ENCODE measurements around the gene ABCF1. TPM values are rescaled to one million over a fixed set of nuclear protein-coding genes. Genes with fewer than 3 reads are reported as not detected.

Gene ABCF1
- total RNA-seq, 2 donors from 2014 or later = 43.6 to 61.3 TPM

DNA sequence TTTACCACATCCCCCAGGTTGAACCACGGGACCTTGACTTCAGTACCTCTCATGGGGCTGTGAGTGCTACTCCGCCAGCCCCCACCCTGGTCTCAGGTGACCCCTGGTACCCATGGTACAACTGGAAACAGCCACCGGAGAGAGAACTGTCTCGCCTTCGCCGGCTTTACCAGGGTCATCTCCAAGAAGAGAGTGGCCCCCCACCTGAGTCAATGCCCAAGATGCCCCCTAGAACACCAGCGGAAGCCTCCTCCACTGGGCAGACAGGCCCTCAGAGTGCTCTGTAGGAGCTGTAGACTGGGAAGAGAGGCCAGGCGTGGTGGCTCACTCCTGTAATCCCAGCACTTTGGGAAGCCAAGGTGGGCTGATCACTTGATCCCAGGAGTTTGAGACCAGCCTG, 54.3 kb downstream of the ABCF1 start:
- TF ChIP-seq, protein P1, sequence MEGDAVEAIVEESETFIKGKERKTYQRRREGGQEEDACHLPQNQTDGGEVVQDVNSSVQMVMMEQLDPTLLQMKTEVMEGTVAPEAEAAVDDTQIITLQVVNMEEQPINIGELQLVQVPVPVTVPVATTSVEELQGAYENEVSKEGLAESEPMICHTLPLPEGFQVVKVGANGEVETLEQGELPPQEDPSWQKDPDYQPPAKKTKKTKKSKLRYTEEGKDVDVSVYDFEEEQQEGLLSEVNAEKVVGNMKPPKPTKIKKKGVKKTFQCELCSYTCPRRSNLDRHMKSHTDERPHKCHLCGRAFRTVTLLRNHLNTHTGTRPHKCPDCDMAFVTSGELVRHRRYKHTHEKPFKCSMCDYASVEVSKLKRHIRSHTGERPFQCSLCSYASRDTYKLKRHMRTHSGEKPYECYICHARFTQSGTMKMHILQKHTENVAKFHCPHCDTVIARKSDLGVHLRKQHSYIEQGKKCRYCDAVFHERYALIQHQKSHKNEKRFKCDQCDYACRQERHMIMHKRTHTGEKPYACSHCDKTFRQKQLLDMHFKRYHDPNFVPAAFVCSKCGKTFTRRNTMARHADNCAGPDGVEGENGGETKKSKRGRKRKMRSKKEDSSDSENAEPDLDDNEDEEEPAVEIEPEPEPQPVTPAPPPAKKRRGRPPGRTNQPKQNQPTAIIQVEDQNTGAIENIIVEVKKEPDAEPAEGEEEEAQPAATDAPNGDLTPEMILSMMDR (IDR thresholded peaks at IDR 0.05) = no peak
- DNase-seq = no peak
- no peaks in the 10 kb centered on the region for H3K27me3 ChIP-seq
- H3K9ac ChIP-seq (ENCODE audit: low read depth in 2 of 2, low read length in 2 of 2) = no peak overlapping the region
- intact Hi-C loops (cut with DNase I) = no loop called here
- H3K4me3 ChIP-seq = no peak overlapping the region
- peaks cover 9% of the 10 kb centered on the region for H3K4me1 ChIP-seq
- peak overlapping the region; percentile 80 for H3K27ac ChIP-seq
- peaks cover 21% of the 10 kb centered on the region for H3K36me3 ChIP-seq
- no peaks in the 10 kb centered on the region for H3K9me3 ChIP-seq

DNA sequence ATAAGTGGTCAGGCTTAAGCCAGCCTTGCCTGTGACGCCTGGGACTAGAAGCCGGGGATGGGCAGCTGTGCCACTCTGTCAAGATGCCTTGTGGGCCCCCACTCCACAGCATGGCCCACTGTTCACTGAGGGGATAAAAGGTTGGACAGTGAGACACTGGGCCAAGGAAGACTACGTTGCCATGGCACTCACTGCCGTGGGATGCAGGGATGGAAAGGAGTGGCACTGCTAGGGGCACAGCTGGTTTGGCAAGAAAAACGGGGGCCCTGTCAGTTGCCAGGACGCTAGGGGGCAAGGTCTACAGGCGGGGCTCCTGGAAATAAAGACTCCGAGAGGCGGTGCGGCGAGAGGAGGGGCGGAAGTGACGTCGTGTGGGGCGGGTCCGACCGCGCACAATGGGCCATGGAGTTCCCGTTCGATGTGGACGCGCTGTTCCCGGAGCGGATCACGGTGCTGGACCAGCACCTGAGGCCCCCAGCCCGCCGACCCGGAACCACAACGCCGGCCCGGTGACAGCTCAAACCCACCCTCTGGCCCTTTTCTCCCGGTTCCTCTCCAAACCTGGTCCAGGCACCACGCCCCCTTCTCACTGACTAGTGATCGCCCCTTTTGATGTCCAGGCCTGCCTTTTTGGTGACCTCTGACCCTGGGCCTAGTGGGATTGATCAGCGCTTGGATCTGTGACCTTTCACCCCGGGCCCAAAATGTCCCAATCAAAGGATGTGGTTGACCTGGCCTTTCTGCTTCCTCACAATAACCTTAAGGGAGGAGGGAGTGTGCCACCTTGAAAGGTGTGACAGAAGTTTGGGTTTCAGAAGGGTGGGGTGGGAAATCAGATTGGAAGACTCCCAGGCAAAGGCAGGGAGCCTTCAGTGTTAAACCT, 55.5 kb downstream of the ABCF1 start, which contains the start of gene ATAT1:
Gene ATAT1 (plus strand): TSS at position 391 of the 883 bp plus-strand sequence.
- peaks cover 21% of the 10 kb centered on the region for H3K36me3 ChIP-seq
- H3K4me3 ChIP-seq = peak within 1 kb of the TSS; percentile 58
- peak within 1 kb of the TSS; percentile 80 for H3K27ac ChIP-seq
- peak within 1 kb of the TSS; percentile 84 to 89 for H3K9ac ChIP-seq (ENCODE audit: low read depth in 2 of 2, low read length in 2 of 2)
- peak; percentile 96 for DNase-seq
- TF ChIP-seq, protein P1 (IDR thresholded peaks at IDR 0.05) = no peak
- no peaks in the 10 kb centered on the region for H3K27me3 ChIP-seq
- intact Hi-C loops (cut with DNase I) = loop anchor here (2.0 kb wide), 1 partner anchor 46 kb away; the partner anchor contains the start of gene DHX16
- H3K4me1 ChIP-seq = peaks cover 9% of the 10 kb centered on the region
- H3K9me3 ChIP-seq = no peaks in the 10 kb centered on the region

DNA sequence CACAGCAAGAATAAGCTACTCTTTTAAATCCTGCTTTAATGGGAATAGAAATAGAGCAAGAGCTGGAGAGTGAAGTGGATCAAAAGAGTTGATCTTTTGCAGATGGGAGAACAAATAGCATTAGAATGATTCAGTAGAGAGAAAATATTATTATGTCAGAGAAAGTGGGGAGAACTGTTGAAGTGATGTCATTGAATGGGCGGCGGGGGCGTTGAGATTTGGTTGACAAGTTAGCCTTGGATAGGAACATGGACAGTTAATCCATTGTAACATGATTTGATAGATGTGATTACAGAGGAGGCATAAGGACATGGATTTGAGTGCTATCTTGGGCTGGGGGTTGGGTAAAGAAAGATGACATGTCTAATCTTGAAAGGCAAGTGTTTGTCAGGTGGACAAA, 64.6 kb downstream of the ABCF1 start:
- Histone ChIP-seq H3K36me3 (no peaks in the 10 kb centered on the region), H3K9me3 (no peaks in the 10 kb centered on the region), H3K27ac (no peak overlapping the region), H3K9ac (ENCODE audit: low read depth in 2 of 2, low read length in 2 of 2) (no peak overlapping the region), H3K4me3 (no peak overlapping the region), H3K27me3 (no peaks in the 10 kb centered on the region), H3K4me1 (no peaks in the 10 kb centered on the region)
- intact Hi-C loops (cut with DNase I) = no loop called here
- DNase-seq = no peak
- TF ChIP-seq, protein P1 (IDR thresholded peaks at IDR 0.05) = no peak

DNA sequence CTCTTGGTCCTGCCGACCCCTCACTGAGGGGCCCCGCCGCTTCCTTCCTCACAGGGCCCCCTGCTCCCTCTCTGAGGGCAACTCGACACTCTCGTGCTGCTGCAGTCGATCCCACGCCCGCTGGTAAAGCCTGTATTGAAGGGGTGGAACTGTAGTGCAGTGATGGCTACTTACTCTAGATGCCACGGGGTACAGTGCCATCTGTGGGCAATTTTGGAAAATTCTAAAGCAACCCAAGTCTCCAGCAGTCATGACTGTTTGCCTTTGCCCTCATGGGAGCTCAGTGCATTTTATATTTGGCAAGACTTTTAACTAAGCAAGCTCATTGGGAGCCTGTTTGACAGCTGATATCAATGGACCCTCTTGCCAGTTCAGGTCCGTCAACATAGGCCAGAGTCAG, 69.2 kb downstream of the ABCF1 start:
- H3K9me3 ChIP-seq = no peaks in the 10 kb centered on the region
- peaks cover 4% of the 10 kb centered on the region for H3K36me3 ChIP-seq
- TF ChIP-seq, protein P1 (IDR thresholded peaks at IDR 0.05) = no peak
- no peak overlapping the region for H3K9ac ChIP-seq (ENCODE audit: low read depth in 2 of 2, low read length in 2 of 2)
- H3K4me3 ChIP-seq = no peak overlapping the region
- H3K27ac ChIP-seq = no peak overlapping the region
- intact Hi-C loops (cut with DNase I) = no loop called here
- H3K4me1 ChIP-seq = peaks cover 6% of the 10 kb centered on the region
- DNase-seq = no peak
- H3K27me3 ChIP-seq = no peaks in the 10 kb centered on the region

DNA sequence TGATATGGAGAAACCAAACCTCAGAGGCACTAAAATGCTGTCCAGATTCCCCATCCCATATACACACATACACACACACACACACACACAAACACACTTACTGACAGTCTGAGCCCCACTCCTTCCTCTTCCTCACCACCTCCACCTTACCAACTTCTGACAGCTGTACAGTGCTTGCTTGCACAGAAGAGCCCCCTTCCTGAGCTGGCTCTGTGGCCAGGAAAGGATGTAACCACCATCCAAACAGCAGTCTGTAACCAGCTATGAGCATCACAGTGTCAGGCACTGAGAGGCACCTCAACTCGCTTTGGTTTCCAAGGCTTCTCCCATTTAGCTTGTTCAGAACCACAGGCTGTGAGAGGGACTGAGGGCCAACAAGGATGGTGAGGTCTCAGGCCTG, 69.8 kb downstream of the ABCF1 start:
- intact Hi-C loops (cut with DNase I) = no loop called here
- Histone ChIP-seq H3K9ac (ENCODE audit: low read depth in 2 of 2, low read length in 2 of 2) (no peak overlapping the region), H3K4me1 (peaks cover 6% of the 10 kb centered on the region), H3K36me3 (peaks cover 4% of the 10 kb centered on the region), H3K27ac (no peak overlapping the region), H3K4me3 (no peak overlapping the region), H3K9me3 (no peaks in the 10 kb centered on the region), H3K27me3 (no peaks in the 10 kb centered on the region)
- TF ChIP-seq, protein P1 (IDR thresholded peaks at IDR 0.05) = no peak
- no peak for DNase-seq

Small RNAs within 50 kb of the gene (microRNA-seq; reads per million reads assigned to microRNA genes)
- gene MIR877 = 99.8 reads per million, percentile 53 among the genes with 10 or more reads in this experiment

Other genes starting within 250 kb of the ABCF1 start
- gene TRIM39, start 244.5 kb upstream of the ABCF1 start, total RNA-seq = 10 to 100 TPM; 10.1 to 12.1 TPM
- gene RPP21, start 226.3 kb upstream of the ABCF1 start, total RNA-seq = 10 to 100 TPM; 41.7 to 60.3 TPM
- gene HLA-E, start 81.9 kb upstream of the ABCF1 start, total RNA-seq = 100 to 1,000 TPM; 208 to 471 TPM
- gene GNL1, start 15.0 kb upstream of the ABCF1 start, total RNA-seq = 10 to 100 TPM; 42.2 to 49.3 TPM
- gene PRR3, start 14.1 kb upstream of the ABCF1 start, total RNA-seq = 1 to 10 TPM; 3.9 to 7.2 TPM
- 10 to 100 TPM; 46.9 to 78.2 TPM for gene PPP1R10, start 45.8 kb downstream of the ABCF1 start, total RNA-seq
- gene MRPS18B, start 46.4 kb downstream of the ABCF1 start, total RNA-seq = 10 to 100 TPM; 63.6 to 70.3 TPM
- gene ATAT1, start 55.4 kb downstream of the ABCF1 start, total RNA-seq = 10 to 100 TPM; 11.5 to 15.9 TPM
- 10 to 100 TPM; 71.3 to 83.3 TPM for gene C6orf136, start 75.7 kb downstream of the ABCF1 start, total RNA-seq
- gene DHX16, start 101.6 kb downstream of the ABCF1 start, total RNA-seq = 10 to 100 TPM; 25.9 to 35.1 TPM
- 10 to 100 TPM in 1 of 2 donors, 1 to 10 TPM in 1; 8.3 to 22.8 TPM for gene PPP1R18, start 115.2 kb downstream of the ABCF1 start, total RNA-seq
- gene NRM, start 119.5 kb downstream of the ABCF1 start, total RNA-seq = 10 to 100 TPM in 1 of 2 donors, 1 to 10 TPM in 1; 7.4 to 19.2 TPM
- gene MDC1, start 145.8 kb downstream of the ABCF1 start, total RNA-seq = 10 to 100 TPM; 14.0 to 59.0 TPM
- gene TUBB, start 148.9 kb downstream of the ABCF1 start, total RNA-seq = 100 to 1,000 TPM; 213 to 605 TPM
- 100 to 1,000 TPM; 130 to 158 TPM for gene FLOT1, start 171.2 kb downstream of the ABCF1 start, total RNA-seq
- gene IER3, start 173.1 kb downstream of the ABCF1 start, total RNA-seq = 10 to 100 TPM; 47.2 to 92.8 TPM